A549 (cell line): ENCODE measurements around the gene PTPRD.

Source experiments
- BHLHE40 ChIP-seq: IDR thresholded peaks from 2 replicates; pipeline ENCODE4 v1.6.1; 2012; ENCODE audit warnings: low read depth, low read length, inconsistent platforms
- CHD4 ChIP-seq: fragments of 200-600 bp; sonication (generic); IDR thresholded peaks from 2 replicates; pipeline ENCODE4 v1.6.1; 2016; ENCODE audit warnings: antibody characterized with exemption, mild to moderate bottlenecking, borderline replicate concordance
- CTCF ChIP-seq: fragments of >200 bp; sonication (Bioruptor Twin); formaldehyde crosslinking; IDR thresholded peaks from 3 replicates; pipeline ENCODE4 v1.5.1; 2016
- ESRRA ChIP-seq: fragments of 150-350 bp; IDR thresholded peaks from 2 replicates; pipeline ENCODE4 v1.6.1; 2014; ENCODE audit warnings: mild to moderate bottlenecking, low read length, borderline replicate concordance
- MAX ChIP-seq: IDR thresholded peaks from 2 replicates; pipeline ENCODE4 v1.6.1; 2012
- NR3C1 ChIP-seq: fragments of >200 bp; sonication (Bioruptor Twin); formaldehyde crosslinking; IDR thresholded peaks from 3 replicates; pipeline ENCODE4 v1.6.1; 2017
- REST ChIP-seq: fragments of 200-600 bp; sonication (generic); IDR thresholded peaks from 2 replicates; pipeline ENCODE4 v1.6.1; 2016; ENCODE audit warnings: antibody characterized with exemption, mild to moderate bottlenecking, moderate library complexity
- TFCP2L1 ChIP-seq: fragments of 250-450 bp; sonication (Bioruptor Pico); IDR thresholded peaks from 2 replicates; pipeline ENCODE4 v1.5.0; 2021; ENCODE audit warnings: mild to moderate bottlenecking

GRCh38 chr9:10387282-10387681, 225.5 kb downstream of the PTPRD start:
- no peak for TF ChIP-seq TFCP2L1 (CRISPR knock-in tag)
- no peak for TF ChIP-seq CHD4
- TF ChIP-seq CTCF: no peak
- no peak for TF ChIP-seq MAX
- no peak for TF ChIP-seq REST
- TF ChIP-seq ESRRA: no peak
- TF ChIP-seq BHLHE40: no peak
- TF ChIP-seq NR3C1: no peak
